ENCODE measurements around the gene SHROOM1.

Gene SHROOM1

GRCh38 chr5:132825834-132826391, 4.5 kb downstream of the SHROOM1 start:
- Histone ChIP-seq H3K4me3 (ENCODE audit: low read length) (no peak overlapping the region), H3K36me3 (replicated peaks; ENCODE audit: insufficient read depth, low read length) (no peaks in the 10 kb centered on the region), H3K9ac (ENCODE audit: low read length) (no peak overlapping the region), H3K4me2 (ENCODE audit: low read depth, low read length) (no peak overlapping the region), H3K27ac (ENCODE audit: low read length) (no peak overlapping the region), H3K9me3 (replicated peaks; ENCODE audit: insufficient read depth, low read length) (no peaks in the 10 kb centered on the region), H3K4me1 (ENCODE audit: low read length) (no peaks in the 10 kb centered on the region), H3K27me3 (replicated peaks; ENCODE audit: insufficient read depth, low read length) (no peaks in the 10 kb centered on the region), H3K79me2 (ENCODE audit: low read length) (peaks cover 5% of the 10 kb centered on the region), H3K9me2 (replicated peaks; ENCODE audit: insufficient read depth, low read length) (no peaks in the 10 kb centered on the region), H2AFZ (ENCODE audit: low read length) (no peak overlapping the region), H3F3A (ENCODE audit: insufficient read depth, low read length) (no peaks in the 10 kb centered on the region), H4K20me1 (ENCODE audit: insufficient read depth, low read length) (no peaks in the 10 kb centered on the region)
- TF ChIP-seq, protein P1, sequence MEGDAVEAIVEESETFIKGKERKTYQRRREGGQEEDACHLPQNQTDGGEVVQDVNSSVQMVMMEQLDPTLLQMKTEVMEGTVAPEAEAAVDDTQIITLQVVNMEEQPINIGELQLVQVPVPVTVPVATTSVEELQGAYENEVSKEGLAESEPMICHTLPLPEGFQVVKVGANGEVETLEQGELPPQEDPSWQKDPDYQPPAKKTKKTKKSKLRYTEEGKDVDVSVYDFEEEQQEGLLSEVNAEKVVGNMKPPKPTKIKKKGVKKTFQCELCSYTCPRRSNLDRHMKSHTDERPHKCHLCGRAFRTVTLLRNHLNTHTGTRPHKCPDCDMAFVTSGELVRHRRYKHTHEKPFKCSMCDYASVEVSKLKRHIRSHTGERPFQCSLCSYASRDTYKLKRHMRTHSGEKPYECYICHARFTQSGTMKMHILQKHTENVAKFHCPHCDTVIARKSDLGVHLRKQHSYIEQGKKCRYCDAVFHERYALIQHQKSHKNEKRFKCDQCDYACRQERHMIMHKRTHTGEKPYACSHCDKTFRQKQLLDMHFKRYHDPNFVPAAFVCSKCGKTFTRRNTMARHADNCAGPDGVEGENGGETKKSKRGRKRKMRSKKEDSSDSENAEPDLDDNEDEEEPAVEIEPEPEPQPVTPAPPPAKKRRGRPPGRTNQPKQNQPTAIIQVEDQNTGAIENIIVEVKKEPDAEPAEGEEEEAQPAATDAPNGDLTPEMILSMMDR (IDR thresholded peaks at IDR 0.05; ENCODE audit: low read length) = no peak
- TF ChIP-seq EZH2phosphoT487 (IDR thresholded peaks at IDR 0.05; ENCODE audit: low read length) = no peak
- no peak for TF ChIP-seq EZH2 (optimal IDR thresholded peaks at IDR 0.05; ENCODE audit: low read depth, low read length)
- no peak for DNase-seq

DNA sequence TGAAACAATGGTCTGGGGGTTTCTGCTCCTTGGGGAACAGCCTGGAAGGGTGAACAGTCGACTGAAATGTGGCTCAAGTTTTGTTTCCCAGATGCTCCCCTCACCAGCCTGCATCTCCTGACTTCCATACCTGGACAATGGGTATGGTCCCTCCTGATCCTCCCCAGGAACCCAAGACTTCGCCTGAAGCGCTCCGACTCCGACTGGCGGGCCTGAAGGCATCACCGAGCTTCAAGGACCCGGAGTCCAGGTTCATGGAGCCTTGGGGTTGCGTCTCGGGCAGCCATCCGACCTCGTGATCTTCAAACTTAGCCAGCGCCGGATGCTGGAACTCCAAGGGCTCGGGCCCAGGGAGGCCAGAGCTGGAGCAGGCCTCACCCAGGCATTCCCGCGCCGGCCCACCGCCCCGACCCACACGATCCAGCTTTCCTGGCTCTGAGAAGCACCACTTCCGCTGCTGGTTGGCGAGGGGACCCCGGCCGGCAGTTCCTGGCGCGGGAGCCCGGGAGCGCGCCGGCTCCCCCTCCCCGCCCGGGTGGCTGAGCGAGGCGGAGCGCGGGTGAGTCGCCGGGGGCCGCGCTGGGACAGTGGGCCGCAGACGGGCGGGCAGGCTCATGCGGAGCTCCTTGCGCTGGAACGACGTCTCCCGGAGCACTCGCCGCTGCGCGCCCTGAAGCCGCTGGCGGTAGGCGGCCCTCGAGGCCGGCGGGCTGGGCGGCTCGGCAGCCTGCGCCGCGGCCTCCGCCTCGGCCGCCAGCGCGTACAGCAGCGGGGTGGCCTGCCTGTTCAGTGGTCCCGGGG, 5.2 kb downstream of the SHROOM1 start:
- Histone ChIP-seq H2AFZ (ENCODE audit: low read length) (no peak overlapping the region), H3F3A (ENCODE audit: insufficient read depth, low read length) (no peaks in the 10 kb centered on the region), H3K36me3 (replicated peaks; ENCODE audit: insufficient read depth, low read length) (no peaks in the 10 kb centered on the region), H3K4me3 (ENCODE audit: low read length) (no peak overlapping the region), H3K79me2 (ENCODE audit: low read length) (peaks cover 5% of the 10 kb centered on the region), H3K4me1 (ENCODE audit: low read length) (no peaks in the 10 kb centered on the region), H3K27ac (ENCODE audit: low read length) (no peak overlapping the region), H3K9me3 (replicated peaks; ENCODE audit: insufficient read depth, low read length) (no peaks in the 10 kb centered on the region), H3K27me3 (replicated peaks; ENCODE audit: insufficient read depth, low read length) (no peaks in the 10 kb centered on the region), H3K9me2 (replicated peaks; ENCODE audit: insufficient read depth, low read length) (no peaks in the 10 kb centered on the region), H4K20me1 (ENCODE audit: insufficient read depth, low read length) (no peaks in the 10 kb centered on the region), H3K4me2 (ENCODE audit: low read depth, low read length) (no peak overlapping the region), H3K9ac (ENCODE audit: low read length) (no peak overlapping the region)
- no peak for DNase-seq
- TF ChIP-seq, protein P1 (IDR thresholded peaks at IDR 0.05; ENCODE audit: low read length) = no peak
- TF ChIP-seq EZH2phosphoT487 (IDR thresholded peaks at IDR 0.05; ENCODE audit: low read length) (no peak), EZH2 (optimal IDR thresholded peaks at IDR 0.05; ENCODE audit: low read depth, low read length) (no peak)

- H3K4me1 ChIP-seq (ENCODE audit: low read length) = no peaks in the 10 kb centered on the region
- no peak overlapping the region for H3K27ac ChIP-seq (ENCODE audit: low read length)
- no peaks in the 10 kb centered on the region for H3K9me3 ChIP-seq (replicated peaks; ENCODE audit: insufficient read depth, low read length)
- H3K4me3 ChIP-seq (ENCODE audit: low read length) = no peak overlapping the region
- no peak overlapping the region for H3K9ac ChIP-seq (ENCODE audit: low read length)
- TF ChIP-seq EZH2phosphoT487 (IDR thresholded peaks at IDR 0.05; ENCODE audit: low read length) (no peak), EZH2 (optimal IDR thresholded peaks at IDR 0.05; ENCODE audit: low read depth, low read length) (no peak)
- TF ChIP-seq, protein P1 (IDR thresholded peaks at IDR 0.05; ENCODE audit: low read length) = no peak
- H3K79me2 ChIP-seq (ENCODE audit: low read length) = peaks cover under 1% of the 10 kb centered on the region
- no peaks in the 10 kb centered on the region for H4K20me1 ChIP-seq (ENCODE audit: insufficient read depth, low read length)
- H2AFZ ChIP-seq (ENCODE audit: low read length) = no peak overlapping the region
- H3K27me3 ChIP-seq (replicated peaks; ENCODE audit: insufficient read depth, low read length) = no peaks in the 10 kb centered on the region
- no peaks in the 10 kb centered on the region for H3K36me3 ChIP-seq (replicated peaks; ENCODE audit: insufficient read depth, low read length)
- H3K4me2 ChIP-seq (ENCODE audit: low read depth, low read length) = no peak overlapping the region
- no peak for DNase-seq
- no peaks in the 10 kb centered on the region for H3K9me2 ChIP-seq (replicated peaks; ENCODE audit: insufficient read depth, low read length)
- no peaks in the 10 kb centered on the region for H3F3A ChIP-seq (ENCODE audit: insufficient read depth, low read length)
These were observed 6.0 kb downstream of the SHROOM1 start for GRCh38 chr5:132824426-132824825.
